HepG2 (cell line): ENCODE results near the gene SIK3. TPM values are rescaled to one million over a fixed set of nuclear protein-coding genes. Genes with fewer than 3 reads are reported as not detected.

Experiments used
- ATAC-seq: fragments of 200-7000 bp; cut with Tn5 transposase; 3 replicates; pipeline ENCODE4 v1.9.1; 2020; ENCODE audit warnings: mild to moderate bottlenecking, moderate library complexity
- BruUV-seq: library from RNA; stranded (reverse); fragments of 400-500 nt; replicated peaks from 2 replicates; lab custom pipeline; 2021; lab: Mats Ljungman, UMichigan
- CTCF ChIA-PET: fragments of 300-600 bp; formaldehyde crosslinking; extraction: SDS; loops from one replicate; lab custom pipeline; 2021; ENCODE audit warnings: low total read pairs, inconsistent platforms, low intra/inter-chr PET ratio; lab: Yijun Ruan, JAX
- POLR2A ChIA-PET: fragments of 350-600 bp; sonication (Branson Sonifier 250); formaldehyde crosslinking; loops from one replicate; lab custom pipeline; 2020; ENCODE audit warnings: antibody characterized with exemption, inconsistent platforms; lab: Yijun Ruan, JAX
- DNase-seq: peaks from one replicate; pipeline ENCODE4 v3.0.0-alpha.2; 2015; ENCODE audit warnings: low spot score
- FAIRE-seq: peaks from 3 replicates; lab custom pipeline; 2011; peaks lifted over from hg19 to GRCh38; lab: Jason Lieb, UNC
- H2AFZ ChIP-seq: one replicate; pipeline ENCODE4 v1.6.1; 2011; ENCODE audit warnings: low read length, inconsistent platforms
- H3K27ac ChIP-seq: fragments of 300-600 bp; 3 replicates; pipeline ENCODE4 v1.8.0; 2011; ENCODE audit warnings: mixed run types, mild to moderate bottlenecking, mixed read lengths, low read length, inconsistent platforms; ENCODE audit not compliant: insufficient read depth; ENCODE audit errors: extremely low read length
- H3K27me3 ChIP-seq, 2 experiments: fragments of 200-600 bp in 1 of 2; 2 replicates in 1 of 2; 3 replicates in 1 of 2; pipeline versions ENCODE4 v1.6.0 to v1.8.0; 2011; ENCODE audit warnings: low read length in 2 of 2, mild to moderate bottlenecking in 2 of 2, moderate library complexity in 2 of 2, inconsistent platforms in 1 of 2; ENCODE audit not compliant: insufficient read depth in 2 of 2, control insufficient read depth in 1 of 2
- H3K36me3 ChIP-seq, 2 experiments: fragments of 200-600 bp in 1 of 2; replicated peaks in 1 of 2; 2 replicates in 1 of 2; 3 replicates in 1 of 2; pipeline versions ENCODE4 v1.5.1 to v1.8.0; 2011; ENCODE audit warnings: low read length in 2 of 2, inconsistent platforms in 1 of 2; ENCODE audit not compliant: insufficient read depth in 2 of 2, control insufficient read depth in 1 of 2
- H3K4me1 ChIP-seq: 2 replicates; pipeline ENCODE4 v1.5.1; 2012; ENCODE audit warnings: low read length, inconsistent platforms; ENCODE audit not compliant: insufficient read depth
- H3K4me2 ChIP-seq: 2 replicates; pipeline ENCODE4 v1.6.0; 2011; ENCODE audit warnings: low read depth, low read length, inconsistent platforms
- H3K4me3 ChIP-seq, 3 experiments: fragments of 200-600 bp in 1 of 3; sonication (generic), shearing (Covaris generic) in 1 of 3; replicated peaks in 1 of 3; 2 replicates each; pipeline ENCODE4 v1.5.1; 2011 to 2016; ENCODE audit warnings: low read length in 3 of 3, inconsistent platforms in 2 of 3, low read depth in 2 of 3, mild to moderate bottlenecking in 2 of 3, control low read depth in 1 of 3, mixed read lengths in 1 of 3; ENCODE audit not compliant: insufficient read depth in 1 of 3
- H3K79me2 ChIP-seq: one replicate; pipeline ENCODE4 v1.6.1; 2011; ENCODE audit warnings: low read length, inconsistent platforms; ENCODE audit not compliant: insufficient read depth
- H3K9ac ChIP-seq: 2 replicates; pipeline ENCODE4 v1.6.0; 2011; ENCODE audit warnings: mild to moderate bottlenecking, low read depth, low read length, inconsistent platforms; ENCODE audit not compliant: insufficient read depth
- H3K9me3 ChIP-seq: 2 replicates; pipeline ENCODE4 v1.5.1; 2012; ENCODE audit warnings: mild to moderate bottlenecking, low read length
- H4K20me1 ChIP-seq: 2 replicates; pipeline ENCODE4 v1.6.0; 2011; ENCODE audit warnings: inconsistent platforms, mild to moderate bottlenecking, low read length, moderate library complexity; ENCODE audit not compliant: insufficient read depth
- ARNTL ChIP-seq: sonication (generic); formaldehyde crosslinking; IDR thresholded peaks from 2 replicates; pipeline ENCODE4 v1.4.0; 2020; ENCODE audit warnings: mild to moderate bottlenecking, missing genetic modification reagents
- FOSL1 ChIP-seq: sonication (generic); formaldehyde crosslinking; IDR thresholded peaks from 2 replicates; pipeline ENCODE4 v1.9.0; 2021; ENCODE audit warnings: missing genetic modification reagents, borderline replicate concordance
- GABPB1 ChIP-seq: IDR thresholded peaks from 2 replicates; pipeline ENCODE4 v1.6.1; 2016; ENCODE audit warnings: mild to moderate bottlenecking, missing genetic modification reagents, moderate library complexity, missing compliant biosample characterization
- GFI1 ChIP-seq: sonication (generic); formaldehyde crosslinking; IDR thresholded peaks from 2 replicates; pipeline ENCODE4 v1.5.0; 2020; ENCODE audit warnings: missing genetic modification reagents, mild to moderate bottlenecking, borderline replicate concordance
- HES4 ChIP-seq: sonication (generic); formaldehyde crosslinking; IDR thresholded peaks from 2 replicates; pipeline ENCODE4 v1.9.0; 2021; ENCODE audit warnings: mild to moderate bottlenecking, missing genetic modification reagents, borderline replicate concordance
- KLF9 ChIP-seq: IDR thresholded peaks from 2 replicates; pipeline ENCODE4 v1.6.1; 2016; ENCODE audit warnings: low read depth
- KMT2B ChIP-seq: IDR thresholded peaks from 2 replicates; pipeline ENCODE4 v1.6.1; 2016; ENCODE audit warnings: missing genetic modification reagents, missing compliant biosample characterization
- MYNN ChIP-seq: sonication (generic); formaldehyde crosslinking; IDR thresholded peaks from 2 replicates; pipeline ENCODE4 v1.4.0; 2020; ENCODE audit warnings: mild to moderate bottlenecking, low read depth, missing genetic modification reagents
- NR1H2 ChIP-seq: sonication (generic); formaldehyde crosslinking; IDR thresholded peaks from 2 replicates; pipeline ENCODE4 v1.8.1; 2022; ENCODE audit warnings: low read depth, missing genetic modification reagents, borderline replicate concordance
- PBX3 ChIP-seq: sonication (generic); formaldehyde crosslinking; IDR thresholded peaks from 2 replicates; pipeline ENCODE4 v1.8.1; 2023; ENCODE audit warnings: missing genetic modification reagents, inconsistent platforms, borderline replicate concordance
- REL ChIP-seq: sonication (generic); formaldehyde crosslinking; conservative IDR thresholded peaks from 2 replicates; pipeline ENCODE4 v1.8.0; 2022; ENCODE audit warnings: mild to moderate bottlenecking, missing genetic modification reagents, moderate library complexity
- SATB2 ChIP-seq: sonication (generic); formaldehyde crosslinking; IDR thresholded peaks from 2 replicates; pipeline ENCODE4 v1.5.0; 2020; ENCODE audit warnings: missing genetic modification reagents
- ZBTB7B ChIP-seq: sonication (generic); formaldehyde crosslinking; IDR thresholded peaks from 2 replicates; pipeline ENCODE4 v1.4.0; 2020; ENCODE audit warnings: missing genetic modification reagents
- ZNF17 ChIP-seq: sonication (generic); formaldehyde crosslinking; IDR thresholded peaks from 2 replicates; pipeline ENCODE4 v1.5.0; 2020; ENCODE audit warnings: mild to moderate bottlenecking, missing genetic modification reagents
- ZNF367 ChIP-seq: sonication (generic); formaldehyde crosslinking; IDR thresholded peaks from 2 replicates; pipeline ENCODE4 v1.4.0; 2020; ENCODE audit warnings: missing genetic modification reagents, borderline replicate concordance
- ZNF646 ChIP-seq: sonication (generic); formaldehyde crosslinking; IDR thresholded peaks from 2 replicates; pipeline ENCODE4 v1.9.0; 2021; ENCODE audit warnings: mild to moderate bottlenecking, missing genetic modification reagents
- ZNF720 ChIP-seq: sonication (generic); formaldehyde crosslinking; IDR thresholded peaks from 2 replicates; pipeline ENCODE4 v1.4.0; 2020; ENCODE audit warnings: missing genetic modification reagents
- ZNF746 ChIP-seq: sonication (generic); formaldehyde crosslinking; IDR thresholded peaks from 2 replicates; pipeline ENCODE4 v1.8.0; 2022; ENCODE audit warnings: mild to moderate bottlenecking, missing genetic modification reagents
- WGBS: methylation state at CpG from one replicate; pipeline ENCODE4 v1.1.6; 2017; ENCODE audit warnings: low lambda C conversion rate; 5-methylcytosine and 5-hydroxymethylcytosine counted together
- in situ Hi-C: cut with HindIII; loops from 2 replicates; pipeline ENCODE4 v1.10.0; 2017; ENCODE audit warnings: low pct_unique_long_range_greater_than_20kb; ENCODE audit not compliant: extremely low pct_ligation_motif_present
- intact Hi-C: fragments of 100-400 bp; cut with micrococcal nuclease; formaldehyde crosslinking; loops from one replicate; pipeline ENCODE4 v1.10.0; 2022; ENCODE audit not compliant: unreplicated experiment
- polyA plus RNA-seq, 8 experiments: library from polyadenylated mRNA; depleted of rRNA in 3 of 8; stranded (reverse) in 7 of 8; unstranded in 1 of 8; fragments of >200 nt; fragmentation: Illumina TruSeq in 4 of 8; extraction: Trizol in 4 of 8; gene quantifications; 2 replicates each; pipeline versions ENCODE4 v1.2.1 to v1.2.3, GENCODE V29; 2011 to 2016; ENCODE audit warnings: low read depth in 4 of 8, missing spikeins in 1 of 8, mixed read lengths in 1 of 8; ENCODE audit not compliant: insufficient read depth in 1 of 8
- total RNA-seq, 5 experiments: library from RNA; depleted of rRNA; stranded (reverse); fragments of >200 nt; fragmentation: Illumina TruSeq; extraction: Trizol; gene quantifications; 2 replicates each; pipeline ENCODE4 v1.2.3, GENCODE V29; 2016; ENCODE audit warnings: low read depth in 1 of 5

SIK3 gene
- total and polyA plus RNA-seq, 2 of the 13 experiments (the other 11 are each of a cell fraction or from before 2014, with no cell fraction given), result 5.7 to 9.8 TPM

- POLR2A ChIA-PET, result interaction anchor here (1.0 kb wide), 1 partner anchor 10 kb away, joined by 3 read pairs; no protein-coding TSS in a partner anchor
- 92% methylated on average over 1 of the region's 1 CpG for WGBS
- no TSS peak for BruUV-seq
These were observed 158.7 kb downstream of the SIK3 start for GRCh38 chr11:116939499-116939898.

More at GRCh38 chr11:116939499-116939898, 158.7 kb downstream of the SIK3 start:
- intact Hi-C loops, result no loop called here
- H3K9me3 ChIP-seq, result no peaks in the 10 kb centered on the region
- H3K79me2 ChIP-seq, result no peaks in the 10 kb centered on the region
- H3K27me3 ChIP-seq, result no peaks in the 10 kb centered on the region
- DNase-seq (no peak), FAIRE-seq (no peak)
- peaks cover 0 to 6% of the 10 kb centered on the region in 2 experiments; a peak in 2 of 5 replicates for H3K36me3 ChIP-seq
- peaks cover 14% of the 10 kb centered on the region for H3K4me1 ChIP-seq
- no peaks in the 10 kb centered on the region for H4K20me1 ChIP-seq
- H3K4me2 ChIP-seq, result no peak overlapping the region
- no peak overlapping the region for H3K4me3 ChIP-seq
- no peak overlapping the region for H2AFZ ChIP-seq
- TF ChIP-seq FOSL1 (CRISPR knock-in tag) (no peak), HES4 (CRISPR knock-in tag) (no peak), ZBTB7B (CRISPR knock-in tag) (no peak), ZNF646 (CRISPR knock-in tag) (no peak), SATB2 (CRISPR knock-in tag) (no peak), NR1H2 (no peak), PBX3 (CRISPR knock-in tag) (no peak), KLF9 (CRISPR knock-in tag) (no peak), GFI1 (CRISPR knock-in tag) (no peak), ZNF367 (CRISPR knock-in tag) (no peak), REL (CRISPR knock-in tag) (no peak), ZNF720 (no peak), MYNN (CRISPR knock-in tag) (no peak), KMT2B (CRISPR knock-in tag) (no peak), ZNF746 (no peak), GABPB1 (no peak), ZNF17 (no peak), ARNTL (CRISPR knock-in tag) (no peak)
- TF ChIP-seq, all 625 proteins: peak for 0
- H3K9ac ChIP-seq, result no peak overlapping the region
- CTCF ChIA-PET, result no interaction called here
- in situ Hi-C loops, result no loop called here
- H3K27ac ChIP-seq, result no peak overlapping the region
- ATAC-seq, result no peak
